Nephron (organoid): ENCODE results near the gene COL4A1.
A peak's percentile ranks its signal among the peaks of the same experiment; 100 is the strongest.

Source experiments
- H3K27ac Mint-ChIP-seq, 3 experiments: 2 replicates each; pipeline ENCODE4 v1.8.0; 2020; ENCODE audit warnings: mixed read lengths in 3 of 3, mild to moderate bottlenecking in 2 of 3, moderate library complexity in 1 of 3
- H3K27me3 Mint-ChIP-seq: 2 replicates; pipeline ENCODE4 v1.8.0; 2021; ENCODE audit warnings: low read depth, mild to moderate bottlenecking, moderate library complexity, mixed read lengths
- H3K36me3 Mint-ChIP-seq: 2 replicates; pipeline ENCODE4 v1.8.0; 2020; ENCODE audit warnings: low read depth, mixed read lengths
- H3K4me1 Mint-ChIP-seq: 2 replicates; pipeline ENCODE4 v1.8.0; 2020; ENCODE audit warnings: mixed read lengths
- H3K4me3 Mint-ChIP-seq, 3 experiments: 2 replicates each; pipeline ENCODE4 v1.8.0; 2020; ENCODE audit warnings: mild to moderate bottlenecking in 3 of 3, mixed read lengths in 3 of 3, moderate library complexity in 2 of 3
- H3K9me3 Mint-ChIP-seq: 2 replicates; pipeline ENCODE4 v1.8.0; 2020; ENCODE audit warnings: mixed read lengths
- CTCF ChIP-seq, 3 experiments: fragments of 200-600 bp; sonication (generic); IDR thresholded peaks; one replicate each; pipeline ENCODE4 v1.5.0; 2021; ENCODE audit warnings: antibody characterized with exemption in 3 of 3; ENCODE audit not compliant: unreplicated experiment in 3 of 3

The COL4A1 gene

GRCh38 chr13:110327051-110327721 is 20.2 kb upstream of the COL4A1 start:
- Mint-ChIP-seq H3K9me3 (no peaks in the 10 kb centered on the region), H3K36me3 (peaks cover 50% of the 10 kb centered on the region), H3K27ac (peak overlapping the region; percentile 83 to 85 (median 84)), H3K27me3 (no peaks in the 10 kb centered on the region), H3K4me1 (peaks cover 81% of the 10 kb centered on the region), H3K4me3 (peak overlapping the region in 2 of 3 experiments; percentile 7 to 42)
- TF ChIP-seq CTCF (IDR thresholded peaks at IDR 0.05; ENCODE audit: unreplicated experiment in 3 of 3): no peak

GRCh38 chr13:110326263-110326904 is 19.4 kb upstream of the COL4A1 start:
- peaks cover 79% of the 10 kb centered on the region for H3K4me1 Mint-ChIP-seq
- H3K4me3 Mint-ChIP-seq: peak overlapping the region in 1 of 3 experiments; percentile 3
- no peaks in the 10 kb centered on the region for H3K27me3 Mint-ChIP-seq
- peaks cover 49% of the 10 kb centered on the region for H3K36me3 Mint-ChIP-seq
- no peak for TF ChIP-seq CTCF (IDR thresholded peaks at IDR 0.05; ENCODE audit: unreplicated experiment in 3 of 3)
- H3K27ac Mint-ChIP-seq: peak overlapping the region; percentile 83 to 85 (median 84)
- no peaks in the 10 kb centered on the region for H3K9me3 Mint-ChIP-seq

GRCh38 chr13:110324026-110324749 is 17.2 kb upstream of the COL4A1 start:
- H3K4me3 Mint-ChIP-seq: peak overlapping the region in 1 of 3 experiments; percentile 8
- H3K27ac Mint-ChIP-seq: peak overlapping the region; percentile 23 to 93 (median 54)
- peaks cover 30% of the 10 kb centered on the region for H3K36me3 Mint-ChIP-seq
- no peaks in the 10 kb centered on the region for H3K27me3 Mint-ChIP-seq
- no peaks in the 10 kb centered on the region for H3K9me3 Mint-ChIP-seq
- peaks cover 65% of the 10 kb centered on the region for H3K4me1 Mint-ChIP-seq
- TF ChIP-seq CTCF (IDR thresholded peaks at IDR 0.05; ENCODE audit: unreplicated experiment in 3 of 3): no peak

GRCh38 chr13:110323172-110323891 is 16.4 kb upstream of the COL4A1 start:
- Mint-ChIP-seq H3K36me3 (peaks cover 24% of the 10 kb centered on the region), H3K27me3 (no peaks in the 10 kb centered on the region), H3K4me1 (peaks cover 61% of the 10 kb centered on the region), H3K9me3 (no peaks in the 10 kb centered on the region), H3K4me3 (no peak overlapping the region), H3K27ac (peak overlapping the region in 2 of 3 experiments; percentile 54 to 93)
- TF ChIP-seq CTCF (IDR thresholded peaks at IDR 0.05; ENCODE audit: unreplicated experiment in 3 of 3): no peak

GRCh38 chr13:110322828-110323171 is 15.8 kb upstream of the COL4A1 start:
- peak overlapping the region in 1 of 3 experiments; percentile 93 for H3K27ac Mint-ChIP-seq
- H3K27me3 Mint-ChIP-seq: no peaks in the 10 kb centered on the region
- TF ChIP-seq CTCF (IDR thresholded peaks at IDR 0.05; ENCODE audit: unreplicated experiment in 3 of 3): no peak
- H3K4me1 Mint-ChIP-seq: peaks cover 61% of the 10 kb centered on the region
- H3K4me3 Mint-ChIP-seq: no peak overlapping the region
- H3K9me3 Mint-ChIP-seq: no peaks in the 10 kb centered on the region
- peaks cover 23% of the 10 kb centered on the region for H3K36me3 Mint-ChIP-seq
